DLD1 (cell line): ENCODE measurements around the gene ATP7B.
"Not testable (repeated sequence)": the region's sequence is repeated elsewhere in the genome, so short reads cannot be mapped to it uniquely, and the experiment has no call there.

ENCODE experiments used
- in situ Hi-C: cut with HindIII; loops from 2 replicates; pipeline ENCODE4 v1.10.0; 2017; ENCODE audit warnings: low sequenced_read_pairs

The ATP7B gene

GRCh38 chr13:52010890-52011631 lies at the start of gene ATP7B:
Gene ATP7B, minus strand, starts transcription at chr13:52011450. Its CDS starts 113 bp downstream, at chr13:52011337.
- in situ Hi-C loops = no loop called here

- in situ Hi-C loops = no loop called here
Observed at GRCh38 chr13:52053460-52053859, 42.2 kb upstream of the ATP7B start.

- in situ Hi-C loops = no loop called here
Observed at GRCh38 chr13:52051400-52051799, 40.1 kb upstream of the ATP7B start.

- in situ Hi-C loops = no loop called here
Observed at GRCh38 chr13:52048516-52048915, 37.3 kb upstream of the ATP7B start.

GRCh38 chr13:52047463-52047862 lies 36.2 kb upstream of the ATP7B start:
- in situ Hi-C loops = no loop called here

GRCh38 chr13:52043675-52044074 lies 32.4 kb upstream of the ATP7B start:
- in situ Hi-C loops = no loop called here

- in situ Hi-C loops = no loop called here
Observed at GRCh38 chr13:52036037-52036436, 24.8 kb upstream of the ATP7B start.

- in situ Hi-C loops = no loop called here
Observed at GRCh38 chr13:52034616-52035226, 23.5 kb upstream of the ATP7B start.

- in situ Hi-C loops = no loop called here
Observed at GRCh38 chr13:52033039-52033438, 21.8 kb upstream of the ATP7B start.

GRCh38 chr13:52030401-52030800 lies 19.2 kb upstream of the ATP7B start:
- in situ Hi-C loops = not testable (repeated sequence)

GRCh38 chr13:52029569-52029968 lies 18.3 kb upstream of the ATP7B start:
- in situ Hi-C loops = no loop called here

- in situ Hi-C loops = no loop called here
Observed at GRCh38 chr13:52027832-52028231, 16.6 kb upstream of the ATP7B start.

- in situ Hi-C loops = no loop called here
Observed at GRCh38 chr13:52026246-52026626, 15.0 kb upstream of the ATP7B start.

GRCh38 chr13:52025475-52026245 lies 14.4 kb upstream of the ATP7B start:
- in situ Hi-C loops = no loop called here

- in situ Hi-C loops = no loop called here
Observed at GRCh38 chr13:52024481-52024880, 13.2 kb upstream of the ATP7B start, which contains the start of gene UTP14C. Gene UTP14C, plus strand, starts transcription at chr13:52024691. Its CDS starts 4,114 bp downstream, at chr13:52028805.

- in situ Hi-C loops = no loop called here
Observed at GRCh38 chr13:52022356-52022755, 11.1 kb upstream of the ATP7B start.

- in situ Hi-C loops = no loop called here
Observed at GRCh38 chr13:52020191-52020590, 8.9 kb upstream of the ATP7B start.

GRCh38 chr13:52016296-52016695 lies 5.0 kb upstream of the ATP7B start:
- in situ Hi-C loops = no loop called here

- in situ Hi-C loops = no loop called here
Observed at GRCh38 chr13:52012512-52012836, 1.2 kb upstream of the ATP7B start.

GRCh38 chr13:52011632-52012511 lies 622 bp upstream of the ATP7B start, which contains the start of gene ALG11:
Gene ALG11, plus strand, starts transcription at chr13:52012398. Its CDS starts 21 bp downstream, at chr13:52012419.
- in situ Hi-C loops = no loop called here

GRCh38 chr13:52009946-52010345 lies 1.3 kb downstream of the ATP7B start:
- in situ Hi-C loops = no loop called here
